HepG2 (cell line): Measurements from ENCODE around the gene ASGR1. TPM values are rescaled to one million over a fixed set of nuclear protein-coding genes. Genes with fewer than 3 reads are reported as not detected.

Experiments used
- ATAC-seq: fragments of 200-7000 bp; cut with Tn5 transposase; 3 replicates; pipeline ENCODE4 v1.9.1; 2020; ENCODE audit warnings: mild to moderate bottlenecking, moderate library complexity
- BruUV-seq: library from RNA; stranded (reverse); fragments of 400-500 nt; replicated peaks from 2 replicates; lab custom pipeline; 2021; lab: Mats Ljungman, UMichigan
- CTCF ChIA-PET: fragments of 300-600 bp; formaldehyde crosslinking; extraction: SDS; loops from one replicate; lab custom pipeline; 2021; ENCODE audit warnings: low total read pairs, inconsistent platforms, low intra/inter-chr PET ratio; lab: Yijun Ruan, JAX
- POLR2A ChIA-PET: fragments of 350-600 bp; sonication (Branson Sonifier 250); formaldehyde crosslinking; loops from one replicate; lab custom pipeline; 2020; ENCODE audit warnings: antibody characterized with exemption, inconsistent platforms; lab: Yijun Ruan, JAX
- DNase-seq: peaks from one replicate; pipeline ENCODE4 v3.0.0-alpha.2; 2015; ENCODE audit warnings: low spot score
- FAIRE-seq: peaks from 3 replicates; lab custom pipeline; 2011; peaks lifted over from hg19 to GRCh38; lab: Jason Lieb, UNC
- H2AFZ ChIP-seq: one replicate; pipeline ENCODE4 v1.6.1; 2011; ENCODE audit warnings: low read length, inconsistent platforms
- H3K27ac ChIP-seq: fragments of 300-600 bp; 3 replicates; pipeline ENCODE4 v1.8.0; 2011; ENCODE audit warnings: mixed run types, mild to moderate bottlenecking, mixed read lengths, low read length, inconsistent platforms; ENCODE audit not compliant: insufficient read depth; ENCODE audit errors: extremely low read length
- H3K27me3 ChIP-seq, 2 experiments: fragments of 200-600 bp in 1 of 2; 2 replicates in 1 of 2; 3 replicates in 1 of 2; pipeline versions ENCODE4 v1.6.0 to v1.8.0; 2011; ENCODE audit warnings: low read length in 2 of 2, mild to moderate bottlenecking in 2 of 2, moderate library complexity in 2 of 2, inconsistent platforms in 1 of 2; ENCODE audit not compliant: insufficient read depth in 2 of 2, control insufficient read depth in 1 of 2
- H3K36me3 ChIP-seq, 2 experiments: fragments of 200-600 bp in 1 of 2; replicated peaks in 1 of 2; 2 replicates in 1 of 2; 3 replicates in 1 of 2; pipeline versions ENCODE4 v1.5.1 to v1.8.0; 2011; ENCODE audit warnings: low read length in 2 of 2, inconsistent platforms in 1 of 2; ENCODE audit not compliant: insufficient read depth in 2 of 2, control insufficient read depth in 1 of 2
- H3K4me1 ChIP-seq: 2 replicates; pipeline ENCODE4 v1.5.1; 2012; ENCODE audit warnings: low read length, inconsistent platforms; ENCODE audit not compliant: insufficient read depth
- H3K4me2 ChIP-seq: 2 replicates; pipeline ENCODE4 v1.6.0; 2011; ENCODE audit warnings: low read depth, low read length, inconsistent platforms
- H3K4me3 ChIP-seq, 3 experiments: fragments of 200-600 bp in 1 of 3; sonication (generic), shearing (Covaris generic) in 1 of 3; replicated peaks in 1 of 3; 2 replicates each; pipeline ENCODE4 v1.5.1; 2011 to 2016; ENCODE audit warnings: low read length in 3 of 3, inconsistent platforms in 2 of 3, low read depth in 2 of 3, mild to moderate bottlenecking in 2 of 3, control low read depth in 1 of 3, mixed read lengths in 1 of 3; ENCODE audit not compliant: insufficient read depth in 1 of 3
- H3K79me2 ChIP-seq: one replicate; pipeline ENCODE4 v1.6.1; 2011; ENCODE audit warnings: low read length, inconsistent platforms; ENCODE audit not compliant: insufficient read depth
- H3K9ac ChIP-seq: 2 replicates; pipeline ENCODE4 v1.6.0; 2011; ENCODE audit warnings: mild to moderate bottlenecking, low read depth, low read length, inconsistent platforms; ENCODE audit not compliant: insufficient read depth
- H3K9me3 ChIP-seq: 2 replicates; pipeline ENCODE4 v1.5.1; 2012; ENCODE audit warnings: mild to moderate bottlenecking, low read length
- H4K20me1 ChIP-seq: 2 replicates; pipeline ENCODE4 v1.6.0; 2011; ENCODE audit warnings: inconsistent platforms, mild to moderate bottlenecking, low read length, moderate library complexity; ENCODE audit not compliant: insufficient read depth
- ARNT2 ChIP-seq: sonication (generic); formaldehyde crosslinking; IDR thresholded peaks from 2 replicates; pipeline ENCODE4 v1.8.0; 2022; ENCODE audit warnings: mild to moderate bottlenecking, low read depth, missing genetic modification reagents, moderate library complexity
- BRD4 ChIP-seq: sonication (generic); formaldehyde crosslinking; IDR thresholded peaks from 2 replicates; pipeline ENCODE4 v1.4.0; 2020; ENCODE audit warnings: missing genetic modification reagents
- DNMT3B ChIP-seq: conservative IDR thresholded peaks from 2 replicates; pipeline ENCODE4 v1.6.1; 2016; ENCODE audit warnings: missing biosample characterization, control low read depth
- ETV5 ChIP-seq: IDR thresholded peaks from 2 replicates; pipeline ENCODE4 v1.6.1; 2018; ENCODE audit warnings: missing biosample characterization, missing genetic modification reagents, inconsistent platforms, borderline replicate concordance
- FOXC1 ChIP-seq: sonication (generic); formaldehyde crosslinking; IDR thresholded peaks from 2 replicates; pipeline ENCODE4 v1.8.0; 2022; ENCODE audit warnings: mild to moderate bottlenecking, missing genetic modification reagents, borderline replicate concordance
- HHEX ChIP-seq: IDR thresholded peaks from 2 replicates; pipeline ENCODE4 v1.6.1; 2016; ENCODE audit warnings: control low read depth
- HMGA1 ChIP-seq: sonication (generic); formaldehyde crosslinking; conservative IDR thresholded peaks from 2 replicates; pipeline ENCODE4 v1.4.0; 2020; ENCODE audit warnings: missing genetic modification reagents
- ISX ChIP-seq: sonication (generic); formaldehyde crosslinking; conservative IDR thresholded peaks from 2 replicates; pipeline ENCODE4 v1.5.0; 2020; ENCODE audit warnings: missing genetic modification reagents
- NPAS2 ChIP-seq: sonication (generic); formaldehyde crosslinking; IDR thresholded peaks from 2 replicates; pipeline ENCODE4 v1.8.0; 2022; ENCODE audit warnings: mild to moderate bottlenecking, missing genetic modification reagents, borderline replicate concordance
- NR3C1 ChIP-seq: sonication (generic); formaldehyde crosslinking; IDR thresholded peaks from 2 replicates; pipeline ENCODE4 v1.4.0; 2020; ENCODE audit warnings: missing genetic modification reagents
- PCBP2 ChIP-seq: fragments of 200-400 bp; formaldehyde crosslinking; optimal IDR thresholded peaks from 2 replicates; pipeline ENCODE3; 2018; ENCODE audit warnings: low read length, low read depth; ENCODE audit not compliant: poor library complexity, severe bottlenecking
- PTBP1 ChIP-seq: fragments of 200-400 bp; formaldehyde crosslinking; IDR thresholded peaks from 2 replicates; pipeline ENCODE4 v1.6.1; 2018; ENCODE audit warnings: low read length, low read depth; ENCODE audit not compliant: poor library complexity, severe bottlenecking
- SETDB1 ChIP-seq: sonication (generic); formaldehyde crosslinking; IDR thresholded peaks from 2 replicates; pipeline ENCODE4 v1.5.1; 2020; ENCODE audit warnings: missing genetic modification reagents, mild to moderate bottlenecking, borderline replicate concordance
- TOPORS ChIP-seq: sonication (generic); formaldehyde crosslinking; IDR thresholded peaks from 2 replicates; pipeline ENCODE4 v1.8.0; 2023; ENCODE audit warnings: mild to moderate bottlenecking, missing genetic modification reagents
- ZEB1 ChIP-seq: IDR thresholded peaks from 2 replicates; pipeline ENCODE4 v1.6.1; 2012; ENCODE audit warnings: mild to moderate bottlenecking, low read depth, inconsistent platforms; ENCODE audit not compliant: insufficient replicate concordance
- ZNF10 ChIP-seq: sonication (generic); formaldehyde crosslinking; IDR thresholded peaks from 2 replicates; pipeline ENCODE4 v1.4.0; 2020; ENCODE audit warnings: mild to moderate bottlenecking, low read depth, missing genetic modification reagents, borderline replicate concordance
- ZNF12 ChIP-seq: sonication (generic); formaldehyde crosslinking; IDR thresholded peaks from 2 replicates; pipeline ENCODE4 v1.5.0; 2020; ENCODE audit warnings: missing genetic modification reagents
- ZNF460 ChIP-seq: sonication (generic); formaldehyde crosslinking; IDR thresholded peaks from 2 replicates; pipeline ENCODE4 v1.5.1; 2020; ENCODE audit warnings: missing genetic modification reagents, mild to moderate bottlenecking, borderline replicate concordance
- ZNF576 ChIP-seq: sonication (generic); formaldehyde crosslinking; IDR thresholded peaks from 2 replicates; pipeline ENCODE4 v1.4.0; 2020; ENCODE audit warnings: mild to moderate bottlenecking, missing genetic modification reagents
- ZSCAN20 ChIP-seq: sonication (generic); formaldehyde crosslinking; IDR thresholded peaks from 2 replicates; pipeline ENCODE4 v1.4.0; 2020; ENCODE audit warnings: missing genetic modification reagents, mild to moderate bottlenecking, borderline replicate concordance
- WGBS: methylation state at CpG from one replicate; pipeline ENCODE4 v1.1.6; 2017; ENCODE audit warnings: low lambda C conversion rate; 5-methylcytosine and 5-hydroxymethylcytosine counted together
- in situ Hi-C: cut with HindIII; loops from 2 replicates; pipeline ENCODE4 v1.10.0; 2017; ENCODE audit warnings: low pct_unique_long_range_greater_than_20kb; ENCODE audit not compliant: extremely low pct_ligation_motif_present
- intact Hi-C: fragments of 100-400 bp; cut with micrococcal nuclease; formaldehyde crosslinking; loops from one replicate; pipeline ENCODE4 v1.10.0; 2022; ENCODE audit not compliant: unreplicated experiment
- polyA plus RNA-seq, 8 experiments: library from polyadenylated mRNA; depleted of rRNA in 3 of 8; stranded (reverse) in 7 of 8; unstranded in 1 of 8; fragments of >200 nt; fragmentation: Illumina TruSeq in 4 of 8; extraction: Trizol in 4 of 8; gene quantifications; 2 replicates each; pipeline versions ENCODE4 v1.2.1 to v1.2.3, GENCODE V29; 2011 to 2016; ENCODE audit warnings: low read depth in 4 of 8, missing spikeins in 1 of 8, mixed read lengths in 1 of 8; ENCODE audit not compliant: insufficient read depth in 1 of 8
- total RNA-seq, 5 experiments: library from RNA; depleted of rRNA; stranded (reverse); fragments of >200 nt; fragmentation: Illumina TruSeq; extraction: Trizol; gene quantifications; 2 replicates each; pipeline ENCODE4 v1.2.3, GENCODE V29; 2016; ENCODE audit warnings: low read depth in 1 of 5
- TF ChIP-seq, protein P1 (sequence below), 2 experiments: sonication (generic) in 1 of 2; formaldehyde crosslinking in 1 of 2; IDR thresholded peaks; 2 replicates each; pipeline versions ENCODE4 v1.4.0 to v1.6.1; 2018 to 2020; ENCODE audit warnings: missing genetic modification reagents in 2 of 2, borderline replicate concordance in 1 of 2, low read depth in 1 of 2, mild to moderate bottlenecking in 1 of 2, missing biosample characterization in 1 of 2

ASGR1 gene
- total and polyA plus RNA-seq, 2 of the 13 experiments (the other 11 are each of a cell fraction or from before 2014, with no cell fraction given), result 353 to 796 TPM

DNA sequence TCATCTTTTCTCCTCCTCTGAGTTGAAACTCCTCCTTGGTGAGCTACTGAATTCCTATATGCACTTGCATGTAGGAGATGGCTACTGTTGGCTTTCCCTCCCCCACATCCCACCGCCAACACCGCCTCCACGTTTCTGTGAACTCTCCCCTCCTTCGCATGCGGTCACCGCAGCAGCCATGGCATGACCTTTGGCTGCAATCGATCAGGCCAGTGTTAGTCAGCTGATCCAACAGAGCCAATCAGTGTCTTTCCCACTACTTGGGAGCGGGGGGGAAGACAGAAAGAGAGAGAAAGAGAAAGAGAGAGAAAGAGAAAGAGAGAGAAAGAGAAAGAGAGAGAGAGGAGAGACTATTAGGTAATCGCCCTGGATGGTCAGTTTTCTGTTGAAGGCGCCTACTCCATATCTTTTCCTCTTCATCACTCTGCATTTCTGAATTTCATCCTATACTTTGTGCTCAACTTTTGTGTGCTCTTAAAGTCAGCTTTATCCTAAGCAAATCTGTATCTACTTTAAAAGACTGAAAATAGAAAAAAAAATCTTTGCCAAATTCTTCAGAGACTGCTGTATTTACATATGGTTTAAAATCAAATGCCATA is 22.7 kb downstream of the ASGR1 start:
- Histone ChIP-seq H3K4me2 (0 out of 2 replicates have a peak overlapping the region, but pooled peaks have one; percentile 2), H2AFZ (no peak overlapping the region), H4K20me1 (no peaks in the 10 kb centered on the region), H3K4me1 (peaks cover 33% of the 10 kb centered on the region), H3K27me3 (no peaks in the 10 kb centered on the region), H3K9me3 (no peaks in the 10 kb centered on the region), H3K79me2 (no peaks in the 10 kb centered on the region), H3K4me3 (no peak overlapping the region), H3K27ac (no peak overlapping the region), H3K36me3 (no peaks in the 10 kb centered on the region), H3K9ac (no peak overlapping the region)
- peak; percentile 89 for ATAC-seq
- BruUV-seq, result no TSS peak
- in situ Hi-C loops, result no loop called here
- POLR2A ChIA-PET, result interaction anchor here (0.8 to 2.4 kb wide), 10 partner anchors 9 to 126 kb away, joined by 3 to 22 read pairs (median 5); partner anchors contain the start of genes ACADVL, ASGR1, ASGR2 and DLG4
- FAIRE-seq, result peak; percentile 61
- 13% methylated on average over 10 of the region's 10 CpGs for WGBS
- peak; percentile 79 for DNase-seq
- CTCF ChIA-PET, result interaction anchor here (0.8 kb wide), 1 partner anchor 110 kb away, joined by 3 read pairs; no protein-coding TSS in a partner anchor
- intact Hi-C loops, result no loop called here
- no peak for TF ChIP-seq ZSCAN20 (CRISPR knock-in tag)
- TF ChIP-seq ISX, result 0 out of 2 replicates have a peak, but pooled peaks have one; percentile 41
- peak; percentile 85 for TF ChIP-seq ARNT2
- no peak for TF ChIP-seq SETDB1 (CRISPR knock-in tag)
- no peak for TF ChIP-seq PCBP2
- TF ChIP-seq NR3C1 (CRISPR knock-in tag), result no peak
- TF ChIP-seq ETV5 (CRISPR knock-in tag), result peak; percentile 65
- TF ChIP-seq PTBP1, result no peak
- TF ChIP-seq, protein P1, sequence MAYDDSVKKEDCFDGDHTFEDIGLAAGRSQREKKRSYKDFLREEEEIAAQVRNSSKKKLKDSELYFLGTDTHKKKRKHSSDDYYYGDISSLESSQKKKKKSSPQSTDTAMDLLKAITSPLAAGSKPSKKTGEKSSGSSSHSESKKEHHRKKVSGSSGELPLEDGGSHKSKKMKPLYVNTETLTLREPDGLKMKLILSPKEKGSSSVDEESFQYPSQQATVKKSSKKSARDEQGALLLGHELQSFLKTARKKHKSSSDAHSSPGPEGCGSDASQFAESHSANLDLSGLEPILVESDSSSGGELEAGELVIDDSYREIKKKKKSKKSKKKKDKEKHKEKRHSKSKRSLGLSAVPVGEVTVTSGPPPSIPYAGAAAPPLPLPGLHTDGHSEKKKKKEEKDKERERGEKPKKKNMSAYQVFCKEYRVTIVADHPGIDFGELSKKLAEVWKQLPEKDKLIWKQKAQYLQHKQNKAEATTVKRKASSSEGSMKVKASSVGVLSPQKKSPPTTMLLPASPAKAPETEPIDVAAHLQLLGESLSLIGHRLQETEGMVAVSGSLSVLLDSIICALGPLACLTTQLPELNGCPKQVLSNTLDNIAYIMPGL (CRISPR knock-in tag; IDR thresholded peaks at IDR 0.05; ENCODE audit: borderline replicate concordance in 1 of 2, low read depth in 1 of 2), result peak; percentile 63 to 72; a peak in 2 of 4 replicates
- peak; percentile 96 for TF ChIP-seq FOXC1 (CRISPR knock-in tag)
- TF ChIP-seq TOPORS (CRISPR knock-in tag), result peak; percentile 94
- no peak for TF ChIP-seq HHEX
- peak; percentile 89 for TF ChIP-seq BRD4 (CRISPR knock-in tag)
- no peak for TF ChIP-seq ZEB1
- TF ChIP-seq ZNF576, result peak; percentile 45; the same call in 1 of the 2 replicates
- no peak for TF ChIP-seq ZNF460 (CRISPR knock-in tag)
- no peak for TF ChIP-seq HMGA1 (CRISPR knock-in tag)
- peak; percentile 83 for TF ChIP-seq ZNF12 (CRISPR knock-in tag)
- TF ChIP-seq NPAS2 (CRISPR knock-in tag), result no peak
- TF ChIP-seq DNMT3B, result peak; percentile 94; the same call in 1 of the 2 replicates
- TF ChIP-seq ZNF10 (CRISPR knock-in tag), result no peak
